Stimulated activated CD8-positive, alpha-beta memory T cell treated with anti-CD3 and anti-CD28 coated beads, Interleukin-12 subunit alpha, Interleukin-12 subunit beta, amount 100 ng/mL, for 24 hours (primary cell): ENCODE measurements around the gene PTRH1.

Experiments
- DNase-seq: peaks from one replicate; pipeline ENCODE4 v3.0.0-alpha.2; 2020; ENCODE audit errors: extremely low read depth

Gene PTRH1

GRCh38 chr9:127697575-127697974, 17.9 kb downstream of the PTRH1 start:
- no peak for DNase-seq

GRCh38 chr9:127694890-127695720, 20.4 kb downstream of the PTRH1 start:
- DNase-seq, result no peak

DNA sequence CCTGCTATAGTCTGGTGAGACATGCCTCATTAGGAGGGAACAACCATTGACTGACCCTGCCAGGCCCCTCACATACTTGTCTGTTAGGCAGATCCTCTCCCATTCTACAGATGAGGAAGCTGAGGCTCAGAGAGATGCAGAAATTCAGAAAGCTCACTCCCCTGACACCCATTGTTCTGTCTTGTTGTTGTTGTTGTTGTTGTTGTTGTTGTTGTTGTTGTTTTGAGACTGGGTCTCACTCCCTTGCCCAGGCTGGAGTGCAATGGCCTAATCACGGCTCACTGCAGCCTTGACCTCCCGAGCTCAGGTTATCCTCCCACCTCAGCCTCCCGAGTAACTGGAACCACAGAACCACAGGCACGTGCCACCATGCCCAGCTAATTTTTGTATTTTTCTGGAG, 21.8 kb downstream of the PTRH1 start:
- no peak for DNase-seq

DNA sequence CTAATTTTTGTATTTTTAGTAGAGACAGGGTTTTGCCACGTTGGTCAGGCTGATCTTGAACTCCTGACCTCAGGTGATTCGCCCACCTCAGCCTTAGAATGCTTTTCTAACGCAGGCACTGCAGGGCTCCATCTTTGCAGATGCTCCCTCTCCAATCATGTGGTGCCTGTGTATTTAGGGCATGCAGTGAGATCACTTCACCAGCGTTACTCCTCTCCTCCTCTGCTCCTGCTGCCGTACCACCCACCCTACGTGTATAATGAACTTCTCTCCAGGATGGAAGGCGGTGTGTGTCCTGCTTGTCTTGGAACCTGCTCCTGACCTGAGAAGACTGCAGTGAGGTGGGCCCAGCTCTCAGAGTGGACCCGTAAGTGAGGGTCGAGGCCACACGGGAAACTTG, 22.3 kb downstream of the PTRH1 start:
- DNase-seq, result no peak

DNA sequence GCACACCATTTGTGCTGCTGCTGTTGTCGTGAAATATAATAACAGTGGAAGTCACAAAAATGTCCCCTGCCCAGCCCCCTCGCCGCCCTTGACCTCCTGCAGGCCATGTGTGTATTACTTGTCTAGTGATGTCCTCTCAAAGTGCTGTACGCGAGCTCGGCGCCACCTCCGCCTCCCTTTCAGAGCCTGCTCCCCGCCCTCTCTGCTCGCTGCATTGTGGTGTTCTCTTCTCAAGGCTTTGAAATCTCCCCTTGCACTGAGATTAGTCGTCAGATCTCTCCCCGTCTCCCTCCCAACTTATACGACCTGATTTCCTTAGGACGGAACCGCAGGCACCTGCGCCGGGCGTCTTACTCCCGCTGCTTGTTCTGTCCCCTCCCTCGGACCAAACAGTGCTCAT, 23.4 kb downstream of the PTRH1 start:
- DNase-seq, result no peak

GRCh38 chr9:127690735-127691134, 24.7 kb downstream of the PTRH1 start:
- DNase-seq, result no peak

- no peak for DNase-seq
These were observed 26.0 kb downstream of the PTRH1 start for GRCh38 chr9:127689329-127690000.

DNA sequence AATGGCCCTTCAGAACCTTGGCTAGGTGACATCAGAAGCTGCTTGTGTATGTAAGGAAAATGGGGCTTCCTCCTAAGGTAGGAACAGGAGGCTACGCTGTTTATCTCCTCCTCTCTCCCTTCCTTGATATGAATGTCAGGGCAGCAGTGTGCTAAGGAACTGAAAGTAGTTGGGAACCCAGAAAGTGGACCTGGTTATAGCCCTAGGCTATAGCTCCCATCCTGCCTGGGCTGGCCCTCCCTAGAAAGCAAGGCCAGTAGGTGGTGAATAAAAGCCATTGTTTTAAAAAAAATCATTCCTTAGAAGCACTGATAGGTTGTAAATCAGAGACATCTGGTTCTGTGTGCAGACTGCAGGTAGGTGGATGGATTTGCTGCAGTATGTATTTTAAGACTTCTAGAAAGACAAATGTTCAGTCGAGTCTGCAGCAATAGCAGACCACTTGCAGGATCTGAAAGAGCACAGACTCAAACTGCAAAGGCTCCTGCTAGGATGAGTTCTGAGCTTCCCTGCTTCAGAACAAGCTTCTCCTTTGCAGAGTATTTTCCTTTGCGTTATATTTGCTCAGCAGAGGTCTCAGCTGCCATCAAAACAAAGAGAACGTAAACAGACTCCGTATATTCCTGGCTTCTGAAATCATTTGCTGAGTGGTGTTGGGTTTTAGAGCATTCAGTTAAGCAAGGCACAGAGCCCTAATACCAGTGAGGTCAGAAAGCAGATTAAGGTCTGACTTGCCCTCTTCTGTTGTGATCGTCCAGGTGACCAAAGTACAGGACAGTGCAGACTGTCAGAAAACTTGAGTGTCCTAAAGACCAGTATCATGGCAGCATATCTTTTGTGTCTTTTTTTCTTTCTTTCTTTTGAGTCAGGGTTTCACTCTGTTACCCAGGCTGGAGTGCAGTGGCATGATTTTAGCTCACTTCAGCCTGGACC, 28.7 kb downstream of the PTRH1 start:
- DNase-seq, result no peak

- DNase-seq, result no peak
These were observed 30.9 kb downstream of the PTRH1 start for GRCh38 chr9:127684576-127684975.

DNA sequence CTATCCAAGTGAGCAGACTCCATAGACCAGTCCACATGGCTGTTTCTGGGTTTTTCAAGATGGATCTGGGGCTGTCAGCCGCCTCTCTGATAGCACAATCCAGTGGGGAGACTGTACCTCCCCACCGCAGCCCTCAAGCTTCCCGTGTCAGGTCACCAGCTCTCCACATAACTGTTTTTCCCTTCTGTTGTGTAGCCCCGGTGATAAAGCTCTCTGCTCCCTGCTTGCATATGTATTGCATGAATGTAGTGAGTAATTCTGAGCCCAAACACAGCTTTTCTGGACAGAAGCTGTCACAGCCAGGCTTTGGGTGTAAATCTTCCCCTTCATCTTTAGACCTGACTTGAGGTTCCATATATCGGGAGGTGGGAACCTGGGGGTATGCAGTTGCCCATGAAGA, 31.7 kb downstream of the PTRH1 start:
- no peak for DNase-seq

- DNase-seq, result no peak
These were observed 32.9 kb downstream of the PTRH1 start for GRCh38 chr9:127682351-127683136.

DNA sequence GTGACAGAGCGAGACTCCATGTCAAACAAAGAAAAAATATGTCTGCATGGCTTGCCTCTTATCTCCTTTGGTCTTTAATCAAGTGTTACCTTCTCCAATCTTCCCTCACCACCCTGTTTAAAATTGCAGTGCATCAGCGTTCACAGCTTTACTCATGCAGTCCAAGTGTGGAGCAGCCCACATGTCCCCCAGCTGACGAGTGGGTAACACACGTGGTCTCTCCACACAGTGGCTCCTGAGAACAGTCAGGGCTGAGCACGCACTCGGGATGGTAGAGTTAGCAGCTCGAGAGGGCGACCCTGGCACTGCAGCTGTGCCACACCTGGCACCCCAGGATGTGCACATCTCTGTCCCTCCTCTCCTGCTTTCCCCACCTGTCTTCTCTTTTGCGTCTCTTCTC, 34.6 kb downstream of the PTRH1 start:
- no peak for DNase-seq

DNA sequence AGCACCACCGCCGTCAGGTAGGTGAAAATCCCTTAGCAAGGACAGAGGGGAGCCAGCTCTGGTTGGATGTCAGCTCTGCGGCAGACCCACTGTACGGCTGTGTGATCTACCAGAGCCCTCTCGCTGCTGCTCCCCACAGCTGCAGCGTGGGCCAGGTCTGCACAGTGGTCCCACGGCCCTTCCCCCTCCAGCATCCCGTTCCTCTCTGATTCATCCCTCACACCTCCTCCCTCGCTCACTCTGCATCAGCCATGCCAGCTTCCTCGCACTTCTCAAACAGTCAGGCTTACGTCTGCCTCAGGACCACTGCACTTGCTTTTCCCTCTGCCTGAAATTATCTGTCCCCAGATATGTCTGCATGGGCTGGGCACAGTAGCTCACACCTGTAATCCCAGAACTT, 35.2 kb downstream of the PTRH1 start:
- no peak for DNase-seq

GRCh38 chr9:127679506-127679905, 36.0 kb downstream of the PTRH1 start:
- no peak for DNase-seq

GRCh38 chr9:127676638-127677037, 38.8 kb downstream of the PTRH1 start:
- no peak for DNase-seq

GRCh38 chr9:127673234-127673633, 42.2 kb downstream of the PTRH1 start:
- no peak for DNase-seq

DNA sequence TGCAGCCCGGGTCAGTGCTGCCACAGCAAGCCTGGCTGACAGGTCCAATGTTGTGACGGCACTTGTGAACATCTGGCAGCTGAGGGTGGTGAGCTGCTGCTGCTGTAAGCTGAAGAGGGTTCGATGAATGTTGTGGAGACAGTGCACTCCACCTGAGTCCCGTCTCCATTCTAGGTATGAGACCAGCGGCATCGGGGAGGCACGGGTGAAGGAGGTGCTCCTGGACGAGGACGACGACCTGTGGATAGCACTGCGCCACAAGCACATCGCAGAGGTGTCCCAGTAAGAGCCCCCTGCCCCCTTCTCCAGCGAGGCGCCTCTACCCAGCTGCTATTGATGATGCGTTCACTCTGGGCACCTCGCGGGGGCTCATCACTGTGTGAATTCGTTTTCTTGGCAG, 47.6 kb downstream of the PTRH1 start:
- DNase-seq, result no peak

- DNase-seq, result no peak
These were observed 48.2 kb downstream of the PTRH1 start for GRCh38 chr9:127667127-127667844.

GRCh38 chr9:127664678-127665507, 50.6 kb downstream of the PTRH1 start:
- no peak for DNase-seq

- no peak for DNase-seq
These were observed 51.2 kb downstream of the PTRH1 start for GRCh38 chr9:127664324-127664677.
